HL-60 (cell line): ENCODE measurements around the gene CCDC85C.

Experiments
- DNase-seq, 2 experiments: peaks; one replicate each; pipeline ENCODE4 v3.0.0-alpha.2; 2010 to 2020; ENCODE audit warnings: low read depth in 1 of 2, low spot score in 1 of 2
- H3K27ac ChIP-seq: fragments of 250-450 bp; sonication (Bioruptor Pico); replicated peaks from 2 replicates; pipeline ENCODE4 v1.5.1; 2020; ENCODE audit warnings: mild to moderate bottlenecking, moderate library complexity
- H3K27me3 ChIP-seq: fragments of 250-450 bp; sonication (Bioruptor Pico); 2 replicates; pipeline ENCODE4 v1.5.1; 2021; ENCODE audit warnings: mild to moderate bottlenecking, moderate library complexity; ENCODE audit not compliant: insufficient read depth, poor library complexity, severe bottlenecking
- H3K4me3 ChIP-seq: replicated peaks from 2 replicates; pipeline ENCODE4 v1.5.1; 2011; ENCODE audit warnings: mild to moderate bottlenecking, control low read depth, low read length; ENCODE audit not compliant: insufficient read depth
- GABPA ChIP-seq: IDR thresholded peaks from 2 replicates; pipeline ENCODE4 v1.6.1; 2012; ENCODE audit warnings: low read depth
- POLR2AphosphoS5 ChIP-seq: IDR thresholded peaks from 2 replicates; pipeline ENCODE4 v1.6.1; 2012; ENCODE audit warnings: low read depth
- SPI1 ChIP-seq: IDR thresholded peaks from 2 replicates; pipeline ENCODE4 v1.6.1; 2012; ENCODE audit warnings: low read depth, mild to moderate bottlenecking, borderline replicate concordance
- TF ChIP-seq, protein P1 (sequence below): IDR thresholded peaks from 2 replicates; pipeline ENCODE4 v1.6.1; 2012; ENCODE audit warnings: low read depth; ENCODE audit not compliant: insufficient replicate concordance
- TF ChIP-seq, protein P2 (sequence below): IDR thresholded peaks from one replicate; pipeline ENCODE4 v1.5.1; 2011; ENCODE audit warnings: low read length, control low read depth, inconsistent platforms; ENCODE audit not compliant: insufficient read depth

Gene CCDC85C

DNA sequence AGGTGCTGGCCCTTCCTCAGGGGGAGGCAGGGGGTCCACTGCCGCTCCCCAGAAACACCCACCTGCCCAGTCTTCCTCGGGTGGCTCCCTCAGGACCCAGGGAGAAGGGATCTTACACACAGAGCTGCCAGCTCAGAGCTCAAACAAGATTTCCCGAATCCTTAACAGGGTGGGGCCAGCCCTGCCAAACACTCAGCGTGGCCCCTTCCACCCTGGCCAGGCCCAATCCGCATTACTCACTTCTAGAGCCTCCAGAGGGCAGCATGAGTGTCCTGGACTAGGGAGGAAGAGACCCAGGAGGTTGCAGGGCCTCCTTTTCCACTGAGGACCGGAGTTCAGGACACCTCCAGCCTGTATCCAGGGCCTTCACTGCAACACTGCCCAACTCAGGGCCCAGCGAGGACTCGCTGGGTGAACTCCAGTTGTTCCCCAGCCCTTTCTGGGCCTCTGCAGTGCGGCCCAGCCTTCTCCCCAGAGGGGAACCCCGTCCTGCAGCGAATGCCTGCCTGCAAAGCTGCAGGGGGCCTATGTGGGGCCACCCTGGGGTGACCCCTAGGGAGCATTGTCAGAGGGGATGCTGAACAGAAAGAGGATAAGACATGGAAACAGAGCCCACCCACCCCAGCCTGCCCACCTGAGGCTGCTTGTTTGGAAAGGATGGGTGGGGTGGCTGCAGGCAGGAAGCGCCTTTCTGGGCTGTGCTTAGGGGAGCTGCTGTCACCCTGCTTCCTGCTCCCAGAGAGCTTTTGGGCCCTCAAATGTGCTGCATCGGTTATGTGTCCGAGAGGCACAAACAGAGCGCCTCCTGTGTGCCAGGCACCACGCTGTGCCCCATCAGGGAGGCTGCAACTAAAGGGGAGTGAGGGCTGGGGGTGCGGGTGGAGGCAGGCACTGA is 79.0 kb downstream of the CCDC85C start:
- DNase-seq: no peak
- H3K4me3 ChIP-seq: no peak overlapping the region
- no peak overlapping the region for H3K27ac ChIP-seq
- H3K27me3 ChIP-seq: no peaks in the 10 kb centered on the region
- no peak for TF ChIP-seq SPI1
- no peak for TF ChIP-seq POLR2AphosphoS5
- no peak for TF ChIP-seq GABPA
- TF ChIP-seq, protein P1, sequence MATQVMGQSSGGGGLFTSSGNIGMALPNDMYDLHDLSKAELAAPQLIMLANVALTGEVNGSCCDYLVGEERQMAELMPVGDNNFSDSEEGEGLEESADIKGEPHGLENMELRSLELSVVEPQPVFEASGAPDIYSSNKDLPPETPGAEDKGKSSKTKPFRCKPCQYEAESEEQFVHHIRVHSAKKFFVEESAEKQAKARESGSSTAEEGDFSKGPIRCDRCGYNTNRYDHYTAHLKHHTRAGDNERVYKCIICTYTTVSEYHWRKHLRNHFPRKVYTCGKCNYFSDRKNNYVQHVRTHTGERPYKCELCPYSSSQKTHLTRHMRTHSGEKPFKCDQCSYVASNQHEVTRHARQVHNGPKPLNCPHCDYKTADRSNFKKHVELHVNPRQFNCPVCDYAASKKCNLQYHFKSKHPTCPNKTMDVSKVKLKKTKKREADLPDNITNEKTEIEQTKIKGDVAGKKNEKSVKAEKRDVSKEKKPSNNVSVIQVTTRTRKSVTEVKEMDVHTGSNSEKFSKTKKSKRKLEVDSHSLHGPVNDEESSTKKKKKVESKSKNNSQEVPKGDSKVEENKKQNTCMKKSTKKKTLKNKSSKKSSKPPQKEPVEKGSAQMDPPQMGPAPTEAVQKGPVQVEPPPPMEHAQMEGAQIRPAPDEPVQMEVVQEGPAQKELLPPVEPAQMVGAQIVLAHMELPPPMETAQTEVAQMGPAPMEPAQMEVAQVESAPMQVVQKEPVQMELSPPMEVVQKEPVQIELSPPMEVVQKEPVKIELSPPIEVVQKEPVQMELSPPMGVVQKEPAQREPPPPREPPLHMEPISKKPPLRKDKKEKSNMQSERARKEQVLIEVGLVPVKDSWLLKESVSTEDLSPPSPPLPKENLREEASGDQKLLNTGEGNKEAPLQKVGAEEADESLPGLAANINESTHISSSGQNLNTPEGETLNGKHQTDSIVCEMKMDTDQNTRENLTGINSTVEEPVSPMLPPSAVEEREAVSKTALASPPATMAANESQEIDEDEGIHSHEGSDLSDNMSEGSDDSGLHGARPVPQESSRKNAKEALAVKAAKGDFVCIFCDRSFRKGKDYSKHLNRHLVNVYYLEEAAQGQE: no peak
- TF ChIP-seq, protein P2, sequence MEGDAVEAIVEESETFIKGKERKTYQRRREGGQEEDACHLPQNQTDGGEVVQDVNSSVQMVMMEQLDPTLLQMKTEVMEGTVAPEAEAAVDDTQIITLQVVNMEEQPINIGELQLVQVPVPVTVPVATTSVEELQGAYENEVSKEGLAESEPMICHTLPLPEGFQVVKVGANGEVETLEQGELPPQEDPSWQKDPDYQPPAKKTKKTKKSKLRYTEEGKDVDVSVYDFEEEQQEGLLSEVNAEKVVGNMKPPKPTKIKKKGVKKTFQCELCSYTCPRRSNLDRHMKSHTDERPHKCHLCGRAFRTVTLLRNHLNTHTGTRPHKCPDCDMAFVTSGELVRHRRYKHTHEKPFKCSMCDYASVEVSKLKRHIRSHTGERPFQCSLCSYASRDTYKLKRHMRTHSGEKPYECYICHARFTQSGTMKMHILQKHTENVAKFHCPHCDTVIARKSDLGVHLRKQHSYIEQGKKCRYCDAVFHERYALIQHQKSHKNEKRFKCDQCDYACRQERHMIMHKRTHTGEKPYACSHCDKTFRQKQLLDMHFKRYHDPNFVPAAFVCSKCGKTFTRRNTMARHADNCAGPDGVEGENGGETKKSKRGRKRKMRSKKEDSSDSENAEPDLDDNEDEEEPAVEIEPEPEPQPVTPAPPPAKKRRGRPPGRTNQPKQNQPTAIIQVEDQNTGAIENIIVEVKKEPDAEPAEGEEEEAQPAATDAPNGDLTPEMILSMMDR: no peak

DNA sequence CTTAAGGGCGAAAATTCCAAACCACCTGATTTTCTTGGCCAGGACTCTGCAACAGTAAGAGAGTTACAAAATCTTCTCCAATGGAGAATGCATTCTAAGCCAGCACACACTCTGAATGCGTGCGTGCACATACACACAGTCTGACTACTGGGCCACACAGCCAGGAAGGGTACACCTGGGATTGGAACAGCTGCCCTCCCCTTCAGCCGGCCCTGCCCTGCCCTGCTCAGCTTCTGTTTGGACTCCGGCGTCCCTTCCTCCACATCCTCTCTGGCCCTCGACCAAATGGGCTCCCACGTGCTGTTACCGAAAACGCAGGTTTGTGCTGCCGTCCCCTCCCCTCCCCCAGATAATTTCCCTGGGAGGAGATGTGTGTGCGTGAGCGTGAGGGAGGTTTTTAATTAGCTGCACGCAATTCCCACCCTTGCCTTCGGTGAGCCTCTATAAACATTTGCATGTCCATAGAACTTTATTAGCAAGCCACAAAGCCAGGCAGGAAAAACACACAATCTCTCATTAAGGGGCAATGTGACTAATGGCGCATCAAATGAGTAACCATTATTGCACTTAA is 79.8 kb downstream of the CCDC85C start:
- H3K4me3 ChIP-seq: no peak overlapping the region
- DNase-seq: no peak
- no peak overlapping the region for H3K27ac ChIP-seq
- no peaks in the 10 kb centered on the region for H3K27me3 ChIP-seq
- TF ChIP-seq GABPA (no peak), POLR2AphosphoS5 (no peak)

DNA sequence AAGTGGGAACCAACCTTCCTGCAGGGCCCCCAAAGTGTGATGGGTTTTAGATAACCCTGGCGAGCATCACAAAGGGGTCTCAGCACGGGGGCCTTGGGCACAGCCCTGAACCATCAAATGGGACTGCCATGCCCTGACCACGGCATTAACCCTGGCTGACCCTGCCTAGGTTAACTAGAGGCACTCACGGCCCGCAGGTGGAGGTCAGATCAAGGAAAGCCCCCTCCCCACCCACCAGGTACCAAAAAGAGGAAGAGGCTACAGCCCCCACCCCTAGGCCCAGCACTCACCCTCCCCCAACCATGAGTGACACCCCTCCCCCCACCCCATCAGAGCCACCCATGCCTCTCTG is 80.3 kb downstream of the CCDC85C start:
- DNase-seq: no peak
- Histone ChIP-seq H3K27me3 (no peaks in the 10 kb centered on the region), H3K27ac (no peak overlapping the region), H3K4me3 (no peak overlapping the region)
- TF ChIP-seq, protein P2: no peak
- no peak for TF ChIP-seq POLR2AphosphoS5
- TF ChIP-seq, protein P1: no peak

DNA sequence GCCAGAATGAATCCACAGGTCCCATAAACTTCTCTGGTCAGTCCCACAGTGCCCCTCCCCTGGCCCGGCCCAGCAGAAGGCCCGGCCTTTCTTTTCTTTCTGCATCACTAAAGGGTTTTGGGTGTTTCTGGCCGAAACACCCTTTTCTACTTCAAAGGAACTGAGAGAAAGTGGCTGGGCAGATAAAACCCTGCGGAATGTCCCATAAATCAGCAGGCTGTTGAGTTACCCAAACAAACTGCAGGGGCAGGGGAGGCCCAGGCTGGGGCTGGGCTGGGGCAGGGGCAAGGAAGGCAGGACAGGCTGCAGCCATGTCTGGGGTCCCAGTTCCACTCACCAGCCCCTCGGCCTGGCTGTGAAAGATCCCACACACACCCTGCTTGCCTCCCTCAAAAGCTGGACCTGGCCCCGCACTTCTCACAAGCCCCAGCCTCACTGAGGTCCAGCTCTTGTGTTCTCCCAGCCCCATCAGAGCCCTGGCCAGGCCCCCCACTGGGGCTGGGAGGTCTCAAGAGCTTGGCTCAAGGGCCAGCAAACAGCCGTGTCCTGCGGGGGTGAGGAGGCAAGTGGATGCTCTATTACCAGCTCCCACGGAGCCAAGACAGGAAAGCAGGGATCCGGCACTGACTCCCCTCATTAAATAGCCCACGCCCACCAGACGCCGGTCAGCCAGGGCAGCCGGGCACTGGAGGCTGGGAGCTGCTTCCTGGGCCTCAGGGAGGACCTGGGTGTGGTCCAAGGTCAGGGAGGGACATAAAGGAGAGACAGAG is 80.9 kb downstream of the CCDC85C start:
- Histone ChIP-seq H3K4me3 (no peak overlapping the region), H3K27me3 (no peaks in the 10 kb centered on the region), H3K27ac (no peak overlapping the region)
- DNase-seq: no peak
- no peak for TF ChIP-seq SPI1
- TF ChIP-seq POLR2AphosphoS5: no peak
